Stimulated activated CD8-positive, alpha-beta memory T cell treated with anti-CD3 and anti-CD28 coated beads, Interleukin-12 subunit alpha, Interleukin-12 subunit beta, amount 100 ng/mL, for 4 hours (primary cell): ENCODE results near the gene AIRE.
"Not testable (repeated sequence)": the region's sequence is repeated elsewhere in the genome, so short reads cannot be mapped to it uniquely, and the experiment has no call there.

ENCODE experiments used
- DNase-seq: peaks from one replicate; pipeline ENCODE4 v3.0.0-alpha.2; 2020; ENCODE audit warnings: low read depth

Gene AIRE

DNA sequence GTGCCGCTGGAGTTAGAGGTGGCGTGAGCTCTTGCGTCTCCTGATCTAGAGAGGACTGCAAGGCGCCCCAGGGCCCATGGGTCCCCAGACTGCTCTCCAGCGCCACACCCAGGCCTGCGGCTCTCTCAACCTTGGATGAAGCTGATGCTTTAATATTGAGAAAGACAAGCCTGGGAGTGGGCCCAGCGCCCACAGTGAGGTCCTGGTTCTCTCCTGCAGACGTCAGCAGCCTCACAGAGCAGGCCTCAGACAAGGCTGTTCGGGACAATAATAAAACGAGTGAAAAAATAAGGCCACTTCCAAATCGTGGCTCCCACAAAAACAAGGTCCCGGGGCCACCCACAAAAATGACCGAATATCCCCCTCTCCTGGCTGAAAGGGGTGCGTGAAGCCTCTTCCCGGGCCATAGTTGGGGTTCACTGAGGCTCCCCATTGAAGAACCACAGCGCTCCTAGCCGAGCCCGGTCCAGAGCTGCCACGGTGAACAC, 18.0 kb upstream of the AIRE start:
- DNase-seq = no peak

DNA sequence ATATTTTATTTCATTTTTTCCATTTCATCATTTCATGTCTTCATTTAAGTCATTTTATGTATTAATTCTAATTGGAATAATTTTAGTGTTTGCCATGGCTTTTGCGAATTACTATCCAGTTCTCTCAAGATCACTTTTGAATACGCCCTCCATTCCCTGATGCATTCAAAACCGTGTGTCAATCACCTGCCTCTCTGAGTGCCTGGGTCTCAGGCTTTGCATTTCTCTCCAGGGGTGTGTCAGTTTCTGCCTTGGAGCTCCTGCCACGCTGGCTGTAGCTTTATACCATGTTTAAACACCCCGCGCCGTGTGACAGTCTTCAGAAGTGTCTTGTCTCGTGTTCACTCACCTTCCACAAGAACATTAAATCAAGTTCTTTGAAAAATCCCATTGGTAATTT, 16.6 kb upstream of the AIRE start:
- no peak for DNase-seq

GRCh38 chr21:44271558-44272283, 14.0 kb upstream of the AIRE start:
- DNase-seq = no peak

- DNase-seq = no peak
Observed at GRCh38 chr21:44272284-44272858, 13.3 kb upstream of the AIRE start.

GRCh38 chr21:44273046-44273445, 12.6 kb upstream of the AIRE start:
- DNase-seq = no peak

DNA sequence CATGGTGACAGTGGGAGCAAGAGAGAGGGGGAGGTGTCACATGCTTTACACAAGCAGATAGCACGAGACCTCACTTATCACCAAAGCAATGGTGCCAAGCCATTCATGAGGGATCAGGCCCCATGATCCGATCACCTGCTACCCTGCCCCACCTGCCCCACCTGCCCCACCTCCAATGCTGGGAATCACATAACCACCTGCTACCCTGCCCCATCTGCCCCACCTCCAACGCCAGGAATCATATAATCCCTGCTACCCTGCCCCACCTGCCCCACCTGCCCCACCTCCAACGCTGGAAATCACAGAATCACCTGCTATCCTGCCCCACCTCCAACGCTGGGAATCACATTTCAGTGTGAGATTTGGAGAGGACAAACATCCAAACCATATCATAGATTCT, 10.6 kb upstream of the AIRE start:
- no peak for DNase-seq

DNA sequence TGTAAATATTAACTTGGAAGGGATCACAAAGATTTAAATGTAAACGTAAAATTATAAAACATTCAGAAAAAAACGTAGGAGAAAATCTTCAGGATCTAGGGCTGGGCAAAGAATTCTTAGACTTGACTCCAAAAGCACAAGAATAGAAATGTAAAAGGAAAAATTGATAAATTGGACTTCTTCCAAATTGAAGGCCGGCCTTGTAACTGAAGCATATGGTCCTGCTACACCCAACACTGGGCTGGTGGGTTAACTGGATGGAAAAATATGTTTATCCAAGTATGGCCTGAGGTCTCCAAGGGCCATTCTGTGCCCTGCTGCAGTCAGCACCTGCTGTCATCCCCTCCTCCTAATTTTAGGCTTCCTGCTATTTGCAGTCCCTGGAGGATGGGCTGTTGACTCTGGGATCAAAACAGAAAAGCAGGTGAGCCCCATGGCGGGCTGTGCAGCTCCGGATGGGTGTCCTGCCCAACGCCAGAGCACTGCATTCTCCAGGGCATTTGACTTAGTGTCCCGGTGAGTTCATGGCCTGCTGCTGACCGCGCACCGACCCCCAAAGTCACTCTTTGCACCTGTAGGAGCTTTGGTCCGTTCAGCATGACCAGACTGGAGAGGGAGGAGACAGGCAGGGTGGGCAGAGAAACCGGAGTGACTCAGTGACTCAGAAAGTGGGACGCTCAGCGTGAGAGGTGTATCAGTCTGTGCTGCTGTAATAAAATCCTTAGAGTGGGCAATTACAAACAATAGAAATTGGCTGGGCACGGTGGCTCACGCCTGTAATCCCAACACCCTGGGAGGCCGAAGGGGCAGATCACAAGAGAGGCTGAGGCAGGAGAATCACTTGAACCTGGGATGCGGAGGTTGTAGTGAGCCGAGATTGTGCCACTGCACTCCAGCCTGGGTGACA, 6.1 kb upstream of the AIRE start:
- DNase-seq = no peak

DNA sequence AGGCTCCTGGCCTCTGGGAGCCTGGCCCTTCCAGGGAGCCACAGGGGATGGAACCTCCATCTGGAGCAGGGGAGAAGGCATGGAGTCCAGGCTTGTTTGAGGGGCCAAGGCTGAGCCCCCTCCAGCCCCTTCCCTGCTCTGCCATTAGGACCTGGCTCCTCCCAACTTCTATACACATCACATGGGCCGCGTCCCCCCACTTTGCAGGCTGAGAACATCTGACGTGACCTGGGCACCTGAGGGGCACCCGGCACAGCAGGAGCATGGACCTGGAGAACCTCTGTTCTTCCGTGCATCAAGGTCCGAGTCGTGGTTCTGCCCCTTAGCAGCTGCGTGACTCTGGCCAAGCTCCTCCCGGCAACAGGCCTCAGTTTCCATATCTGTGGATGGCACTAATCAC, 3.9 kb upstream of the AIRE start:
- DNase-seq = no peak

GRCh38 chr21:44282370-44282769, 3.3 kb upstream of the AIRE start:
- DNase-seq = no peak

DNA sequence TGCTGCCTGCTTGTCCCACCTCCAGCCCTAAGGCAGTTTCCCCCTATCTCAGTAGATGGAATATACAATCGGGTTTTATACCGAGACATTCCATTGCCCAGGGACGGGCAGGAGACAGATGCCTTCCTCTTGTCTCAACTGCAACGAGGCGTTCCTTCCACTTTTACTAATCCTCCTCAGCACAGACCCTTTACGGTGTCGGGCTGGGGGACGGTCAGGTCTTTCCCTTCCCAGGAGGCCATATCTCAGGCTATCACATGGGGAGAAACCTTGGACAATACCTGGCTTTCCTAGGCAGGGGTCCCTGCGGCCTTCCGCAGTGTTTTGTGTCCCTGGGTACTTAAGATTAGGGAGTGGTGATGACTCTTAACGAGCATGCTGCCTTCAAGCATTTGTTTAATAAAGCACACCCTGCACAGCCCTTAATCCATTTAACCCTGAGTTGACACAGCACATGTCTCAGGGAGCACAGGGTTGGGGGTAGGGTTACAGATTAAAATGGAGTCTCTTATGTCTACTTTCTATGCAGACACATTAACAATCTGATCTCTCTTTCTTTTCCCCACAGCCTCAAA, 2.4 kb upstream of the AIRE start:
- DNase-seq = not testable (repeated sequence)

DNA sequence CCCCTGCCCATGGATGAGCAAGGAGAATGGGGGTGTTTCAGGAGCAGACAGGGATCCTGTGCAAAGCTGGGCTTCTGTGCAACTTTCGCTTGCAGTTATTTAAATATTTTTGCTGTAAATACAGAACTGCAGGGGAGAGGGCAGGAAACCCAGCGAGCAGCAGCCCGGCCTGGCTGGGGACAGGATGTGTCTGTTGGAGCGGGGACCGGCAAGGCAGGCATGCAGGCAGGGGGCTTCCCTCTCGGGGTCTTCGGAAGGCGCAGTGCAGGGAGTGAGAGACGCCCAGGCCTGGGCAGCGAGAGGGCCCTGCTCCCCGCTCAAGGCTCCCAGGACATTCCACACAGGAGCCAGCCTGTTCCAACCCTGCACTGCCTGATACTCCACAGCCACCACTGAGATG, 1.7 kb upstream of the AIRE start:
- DNase-seq = no peak

DNA sequence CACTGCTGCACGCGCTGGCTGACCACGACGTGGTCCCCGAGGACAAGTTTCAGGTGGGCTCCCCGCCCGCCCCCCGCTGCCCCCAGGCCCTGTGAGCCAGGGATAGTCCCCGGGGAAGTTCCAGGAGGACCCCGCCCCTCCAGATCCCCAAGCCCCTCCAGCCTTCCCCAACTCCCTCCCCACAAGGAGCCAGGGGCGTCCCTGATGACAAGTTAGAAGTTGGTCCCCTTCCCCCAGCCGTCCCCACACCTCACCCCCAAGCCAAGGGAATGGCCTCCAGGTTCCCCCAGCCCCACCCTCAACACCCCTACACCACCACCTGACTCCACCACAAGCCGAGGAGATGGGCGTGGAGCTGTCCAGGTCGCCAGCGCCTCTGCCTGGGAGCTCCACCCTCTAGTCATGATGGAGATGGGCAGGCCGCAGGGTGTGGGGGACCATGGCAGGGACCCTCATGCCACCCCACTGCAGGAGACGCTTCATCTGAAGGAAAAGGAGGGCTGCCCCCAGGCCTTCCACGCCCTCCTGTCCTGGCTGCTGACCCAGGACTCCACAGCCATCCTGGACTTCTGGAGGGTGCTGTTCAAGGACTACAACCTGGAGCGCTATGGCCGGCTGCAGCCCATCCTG, 525 bp downstream of the AIRE start:
- no peak for DNase-seq

DNA sequence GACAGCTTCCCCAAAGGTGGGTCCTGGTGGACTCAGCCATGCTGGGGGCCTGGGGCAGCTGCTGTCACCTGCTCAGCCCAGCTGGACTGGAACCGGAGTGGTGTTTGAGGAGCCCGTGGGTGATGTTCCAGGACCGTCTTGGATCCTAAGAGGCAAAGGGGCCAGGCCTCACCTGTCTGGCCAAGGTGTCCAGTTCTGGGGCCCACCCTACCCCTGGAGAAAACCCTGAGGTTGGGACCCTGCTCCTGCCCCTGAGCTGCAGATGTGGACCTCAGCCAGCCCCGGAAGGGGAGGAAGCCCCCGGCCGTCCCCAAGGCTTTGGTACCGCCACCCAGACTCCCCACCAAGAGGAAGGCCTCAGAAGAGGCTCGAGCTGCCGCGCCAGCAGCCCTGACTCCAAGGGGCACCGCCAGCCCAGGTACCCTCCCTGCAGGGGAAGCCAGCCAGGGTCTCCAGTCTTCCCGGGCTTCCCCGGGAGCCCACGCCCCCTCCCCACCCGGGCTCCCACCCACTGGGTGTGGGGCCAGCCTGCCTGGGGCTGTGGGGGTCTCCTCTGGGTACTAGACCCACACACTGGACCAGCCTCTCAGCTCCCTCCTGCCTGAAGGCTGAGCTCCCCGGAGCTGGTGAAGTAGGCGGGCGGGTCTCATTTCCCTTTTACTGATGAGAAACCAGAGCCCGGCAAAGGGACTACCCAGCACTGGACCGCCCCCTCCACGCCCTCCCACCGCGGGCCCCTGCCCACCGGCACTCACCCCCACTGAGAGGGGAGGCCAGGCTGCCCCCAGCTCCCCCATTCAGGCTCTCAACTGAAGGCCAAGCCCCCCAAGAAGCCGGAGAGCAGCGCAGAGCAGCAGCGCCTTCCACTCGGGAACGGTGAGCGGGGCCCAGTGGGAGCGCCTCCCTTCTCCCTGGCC, 1.3 kb downstream of the AIRE start:
- no peak for DNase-seq

DNA sequence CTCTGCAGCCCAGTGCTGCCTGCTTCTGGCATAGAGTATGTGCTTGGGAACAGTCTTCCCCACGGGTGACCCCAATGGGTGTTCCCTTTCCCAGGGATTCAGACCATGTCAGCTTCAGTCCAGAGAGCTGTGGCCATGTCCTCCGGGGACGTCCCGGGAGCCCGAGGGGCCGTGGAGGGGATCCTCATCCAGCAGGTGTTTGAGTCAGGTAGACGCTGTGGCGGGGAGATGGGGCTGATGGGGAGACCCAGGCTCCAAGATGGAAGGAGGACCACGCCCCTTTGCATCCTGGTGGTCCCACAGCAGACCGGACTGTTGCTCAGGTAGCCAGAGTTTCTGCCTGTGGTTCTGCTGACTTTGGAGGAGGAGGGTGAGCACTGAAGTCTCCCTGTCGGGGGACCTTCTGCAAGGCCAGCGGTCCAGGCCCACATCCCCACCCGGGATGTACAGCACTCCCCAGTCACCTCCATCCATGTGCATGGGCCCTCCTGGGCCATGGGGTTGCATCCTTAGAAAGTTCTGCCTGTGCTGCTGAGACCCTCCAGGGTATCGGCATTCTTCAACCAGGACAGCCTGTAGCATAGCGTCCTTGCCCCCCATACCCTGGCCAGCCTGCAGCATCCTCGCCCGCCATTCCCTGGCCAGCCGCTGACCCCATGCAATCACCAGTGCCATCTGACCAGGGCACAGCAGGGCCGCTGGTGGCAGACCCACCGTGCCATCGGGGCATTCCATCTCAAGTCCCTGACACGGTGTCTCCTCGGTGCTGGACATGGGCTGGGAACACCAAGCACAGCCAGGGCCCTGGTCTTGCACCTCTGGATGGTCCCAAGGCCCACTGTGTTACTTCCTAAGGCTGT, 2.8 kb downstream of the AIRE start:
- DNase-seq = no peak

DNA sequence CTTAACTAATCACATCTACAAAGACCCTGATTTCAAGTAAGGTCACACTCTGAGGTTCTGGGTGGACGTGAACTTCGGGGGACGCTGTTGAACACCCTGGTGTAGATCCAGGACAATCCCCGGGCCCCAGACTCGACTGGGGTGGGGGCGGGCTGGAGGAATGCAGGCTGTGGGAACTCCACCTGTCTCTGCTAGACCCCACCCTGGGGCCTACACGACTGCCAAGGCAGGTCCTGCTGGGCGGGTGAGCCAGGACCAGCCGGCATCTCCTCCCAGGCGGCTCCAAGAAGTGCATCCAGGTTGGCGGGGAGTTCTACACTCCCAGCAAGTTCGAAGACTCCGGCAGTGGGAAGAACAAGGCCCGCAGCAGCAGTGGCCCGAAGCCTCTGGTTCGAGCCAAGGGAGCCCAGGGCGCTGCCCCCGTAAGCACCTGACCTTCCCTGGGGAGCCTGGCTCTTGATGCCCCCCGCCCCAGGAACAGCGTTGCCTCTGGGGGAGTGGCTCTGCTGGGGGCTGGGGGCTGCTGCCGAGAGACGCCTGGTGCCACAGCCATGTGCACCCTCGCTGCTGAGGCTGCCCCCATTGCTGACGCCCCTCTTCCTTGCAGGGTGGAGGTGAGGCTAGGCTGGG, 3.8 kb downstream of the AIRE start:
- DNase-seq = no peak

- DNase-seq = no peak
Observed at GRCh38 chr21:44290327-44291077, 4.8 kb downstream of the AIRE start.

DNA sequence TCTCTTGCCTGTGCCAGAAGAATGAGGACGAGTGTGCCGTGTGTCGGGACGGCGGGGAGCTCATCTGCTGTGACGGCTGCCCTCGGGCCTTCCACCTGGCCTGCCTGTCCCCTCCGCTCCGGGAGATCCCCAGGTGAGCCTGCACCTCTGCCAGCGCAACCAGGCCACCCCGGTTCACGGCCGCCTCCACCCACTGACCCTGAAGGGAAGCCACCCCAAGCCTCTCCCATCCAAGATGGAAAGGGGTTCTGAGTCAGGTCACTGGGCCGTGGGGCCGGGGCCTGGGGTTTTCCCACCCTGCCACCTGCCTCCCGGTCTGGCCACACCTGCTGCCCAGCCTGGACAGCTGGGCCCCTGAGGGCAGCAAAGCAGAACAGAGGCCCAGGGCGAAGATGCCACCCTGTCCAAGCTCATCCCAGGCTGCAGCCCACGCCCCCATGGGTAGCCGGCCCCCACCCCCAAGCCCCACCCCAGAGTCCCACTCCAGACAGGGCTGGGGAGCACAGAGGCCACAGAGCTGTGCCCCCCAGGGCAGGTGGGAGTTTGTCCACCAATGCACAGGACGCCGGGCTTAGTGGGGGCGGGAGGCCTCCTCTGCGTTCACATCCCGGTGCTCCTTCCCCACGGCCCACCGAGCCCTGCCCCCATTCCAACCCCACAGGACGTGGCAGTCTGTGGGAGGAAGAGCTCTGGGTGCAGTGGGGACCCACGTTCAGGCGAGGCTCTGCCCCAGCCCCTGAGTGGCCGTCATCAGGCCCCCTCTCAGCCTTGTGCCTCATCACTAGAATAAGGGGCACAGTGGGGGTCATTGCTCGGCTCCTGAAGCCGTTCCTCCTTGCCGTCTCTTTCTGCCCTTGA, 5.6 kb downstream of the AIRE start:
- DNase-seq = no peak
